Ovary (tissue), 3 donors: ENCODE results near the gene KRTAP10-8.

Experiments used
- POLR2A ChIP-seq: fragments of 450-650 bp; IDR thresholded peaks from one replicate; pipeline ENCODE4 v1.6.1; 2017; ENCODE audit warnings: antibody characterized with exemption, mild to moderate bottlenecking, moderate library complexity
- TF ChIP-seq, protein P1 (sequence below), 3 donors: fragments of 450-650 bp in 2 of 3; fragments of 200-600 bp in 1 of 3; IDR thresholded peaks; one replicate each; pipeline versions ENCODE4 v1.5.1 to v1.8.0; 2016 to 2022; ENCODE audit warnings: antibody characterized with exemption in 3 of 3, mild to moderate bottlenecking in 1 of 3
- donor health status: DM: no; HTN: no; CAD: no.

DNA sequence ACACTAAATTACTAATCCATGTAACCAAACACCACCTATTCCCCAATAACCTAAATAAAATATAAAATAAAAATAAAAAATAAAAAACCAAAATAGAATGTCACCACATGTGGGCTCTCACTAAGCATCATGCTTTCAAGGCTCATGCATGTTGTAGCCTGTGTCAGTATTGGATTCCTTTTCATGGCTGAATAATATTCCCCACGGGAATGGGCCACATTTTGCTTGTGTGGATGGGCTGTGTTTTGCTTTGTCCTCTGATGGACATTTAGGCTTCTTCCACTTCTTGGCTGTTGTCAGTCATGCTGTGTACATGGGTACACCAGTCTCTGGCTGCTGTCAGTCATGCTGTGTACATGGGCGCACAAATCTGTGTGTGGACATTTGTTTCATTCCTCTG is 22.8 kb upstream of the KRTAP10-8 start:
- TF ChIP-seq POLR2A, result no peak
- TF ChIP-seq, protein P1, sequence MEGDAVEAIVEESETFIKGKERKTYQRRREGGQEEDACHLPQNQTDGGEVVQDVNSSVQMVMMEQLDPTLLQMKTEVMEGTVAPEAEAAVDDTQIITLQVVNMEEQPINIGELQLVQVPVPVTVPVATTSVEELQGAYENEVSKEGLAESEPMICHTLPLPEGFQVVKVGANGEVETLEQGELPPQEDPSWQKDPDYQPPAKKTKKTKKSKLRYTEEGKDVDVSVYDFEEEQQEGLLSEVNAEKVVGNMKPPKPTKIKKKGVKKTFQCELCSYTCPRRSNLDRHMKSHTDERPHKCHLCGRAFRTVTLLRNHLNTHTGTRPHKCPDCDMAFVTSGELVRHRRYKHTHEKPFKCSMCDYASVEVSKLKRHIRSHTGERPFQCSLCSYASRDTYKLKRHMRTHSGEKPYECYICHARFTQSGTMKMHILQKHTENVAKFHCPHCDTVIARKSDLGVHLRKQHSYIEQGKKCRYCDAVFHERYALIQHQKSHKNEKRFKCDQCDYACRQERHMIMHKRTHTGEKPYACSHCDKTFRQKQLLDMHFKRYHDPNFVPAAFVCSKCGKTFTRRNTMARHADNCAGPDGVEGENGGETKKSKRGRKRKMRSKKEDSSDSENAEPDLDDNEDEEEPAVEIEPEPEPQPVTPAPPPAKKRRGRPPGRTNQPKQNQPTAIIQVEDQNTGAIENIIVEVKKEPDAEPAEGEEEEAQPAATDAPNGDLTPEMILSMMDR (IDR thresholded peaks at IDR 0.05), result no peak
